Suprapubic skin (tissue), 3 donors: Measurements from ENCODE around the gene NKAIN2.

Experiments used
- EP300 ChIP-seq: sonication (generic); formaldehyde crosslinking; IDR thresholded peaks from one replicate; pipeline ENCODE4 v1.6.1; 2017; ENCODE audit warnings: antibody characterized with exemption
- POLR2A ChIP-seq, 2 donors: fragments of 450-650 bp; IDR thresholded peaks; one replicate each; pipeline ENCODE4 v1.6.1; 2017; ENCODE audit warnings: antibody characterized with exemption in 2 of 2, mild to moderate bottlenecking in 2 of 2, moderate library complexity in 2 of 2
- TF ChIP-seq, protein P1 (sequence below), 2 donors: fragments of 200-600 bp in 1 of 2; fragments of 450-650 bp in 1 of 2; sonication (generic) in 1 of 2; IDR thresholded peaks; one replicate each; pipeline ENCODE4 v1.5.1; 2016 to 2019; ENCODE audit warnings: antibody characterized with exemption in 2 of 2, mild to moderate bottlenecking in 1 of 2, moderate library complexity in 1 of 2

DNA sequence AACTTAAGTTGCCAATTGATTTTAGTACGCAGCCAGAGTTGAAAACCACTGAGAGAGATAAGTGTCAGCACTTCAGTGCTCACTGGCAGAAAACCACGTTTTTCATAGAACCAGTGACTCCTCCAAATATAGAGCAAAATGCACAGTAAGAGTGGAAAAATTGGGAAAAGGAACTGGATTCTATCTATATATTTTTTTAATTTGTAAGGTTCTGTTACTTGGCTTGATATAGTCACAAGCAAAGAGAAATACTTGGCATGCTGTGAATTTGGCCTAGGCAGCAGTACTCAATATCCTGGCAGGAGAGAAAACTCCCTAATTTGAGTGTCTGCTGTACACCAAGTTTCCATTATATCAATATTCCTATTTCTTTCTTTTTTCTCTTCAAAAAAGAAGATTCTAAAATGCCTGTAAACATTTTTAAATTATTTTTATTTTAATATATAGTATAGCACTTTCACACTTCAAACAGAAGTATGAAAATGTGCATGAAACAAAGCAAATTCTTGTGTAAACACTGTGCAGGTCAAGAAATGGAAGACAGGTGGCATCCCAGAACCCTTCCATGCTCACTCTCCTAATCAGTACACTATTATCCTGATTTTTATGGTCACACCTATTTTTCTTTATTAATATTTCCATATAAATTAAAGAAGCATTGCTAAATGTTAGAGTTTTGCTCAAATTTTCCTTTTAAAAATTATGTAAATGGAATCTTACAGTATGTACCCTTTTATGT, 596.8 kb downstream of the NKAIN2 start:
- TF ChIP-seq, protein P1, sequence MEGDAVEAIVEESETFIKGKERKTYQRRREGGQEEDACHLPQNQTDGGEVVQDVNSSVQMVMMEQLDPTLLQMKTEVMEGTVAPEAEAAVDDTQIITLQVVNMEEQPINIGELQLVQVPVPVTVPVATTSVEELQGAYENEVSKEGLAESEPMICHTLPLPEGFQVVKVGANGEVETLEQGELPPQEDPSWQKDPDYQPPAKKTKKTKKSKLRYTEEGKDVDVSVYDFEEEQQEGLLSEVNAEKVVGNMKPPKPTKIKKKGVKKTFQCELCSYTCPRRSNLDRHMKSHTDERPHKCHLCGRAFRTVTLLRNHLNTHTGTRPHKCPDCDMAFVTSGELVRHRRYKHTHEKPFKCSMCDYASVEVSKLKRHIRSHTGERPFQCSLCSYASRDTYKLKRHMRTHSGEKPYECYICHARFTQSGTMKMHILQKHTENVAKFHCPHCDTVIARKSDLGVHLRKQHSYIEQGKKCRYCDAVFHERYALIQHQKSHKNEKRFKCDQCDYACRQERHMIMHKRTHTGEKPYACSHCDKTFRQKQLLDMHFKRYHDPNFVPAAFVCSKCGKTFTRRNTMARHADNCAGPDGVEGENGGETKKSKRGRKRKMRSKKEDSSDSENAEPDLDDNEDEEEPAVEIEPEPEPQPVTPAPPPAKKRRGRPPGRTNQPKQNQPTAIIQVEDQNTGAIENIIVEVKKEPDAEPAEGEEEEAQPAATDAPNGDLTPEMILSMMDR (IDR thresholded peaks at IDR 0.05) = no peak
- no peak for TF ChIP-seq EP300
- TF ChIP-seq POLR2A (IDR thresholded peaks at IDR 0.05) = no peak
